GM21390 (cell line): Measurements from ENCODE around the gene ADGRB3.

Experiments
- ATAC-seq: cut with Tn5 transposase; IDR thresholded peaks from one replicate; pipeline ENCODE4 v1.9.1; 2021; ENCODE audit not compliant: unreplicated experiment

Gene ADGRB3

DNA sequence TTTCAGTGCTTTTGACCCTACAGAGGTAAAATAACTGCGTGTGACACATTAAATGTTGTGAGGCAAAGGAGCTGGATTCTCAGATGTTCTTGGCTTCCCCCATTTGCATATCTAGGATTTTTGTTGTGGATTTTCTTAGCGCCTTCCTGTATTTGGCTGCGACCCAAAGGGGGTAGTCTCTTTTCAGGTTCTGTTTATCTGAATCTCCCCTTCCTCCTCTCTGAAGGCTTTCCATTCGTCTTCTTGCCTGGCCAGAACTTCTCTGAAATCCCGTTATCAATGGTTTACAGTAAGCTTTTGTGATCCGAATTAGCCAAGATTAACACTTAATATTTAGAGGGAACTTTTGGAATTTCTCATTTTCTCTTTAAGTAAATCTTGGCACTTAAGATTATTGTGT, 60.8 kb downstream of the ADGRB3 start:
- ATAC-seq, result no peak

DNA sequence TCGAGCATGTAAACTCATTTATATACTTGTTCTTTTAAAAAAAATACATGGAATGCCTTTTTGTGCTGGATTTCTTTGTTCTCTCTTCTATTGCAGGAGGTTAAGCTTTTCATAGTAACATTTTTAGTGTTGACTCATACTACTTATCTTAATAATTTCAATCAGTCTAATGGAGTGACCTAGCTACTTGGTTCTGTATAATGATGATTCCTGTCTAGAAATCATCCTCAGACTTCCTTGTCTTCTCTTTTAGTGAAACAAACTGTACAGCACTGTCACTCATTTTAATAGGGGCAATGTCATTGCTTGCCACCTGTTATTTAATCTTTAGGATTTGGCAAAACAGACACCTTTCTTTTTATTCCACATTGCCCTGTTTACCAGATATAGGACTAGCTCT, 62.3 kb downstream of the ADGRB3 start:
- ATAC-seq, result no peak

DNA sequence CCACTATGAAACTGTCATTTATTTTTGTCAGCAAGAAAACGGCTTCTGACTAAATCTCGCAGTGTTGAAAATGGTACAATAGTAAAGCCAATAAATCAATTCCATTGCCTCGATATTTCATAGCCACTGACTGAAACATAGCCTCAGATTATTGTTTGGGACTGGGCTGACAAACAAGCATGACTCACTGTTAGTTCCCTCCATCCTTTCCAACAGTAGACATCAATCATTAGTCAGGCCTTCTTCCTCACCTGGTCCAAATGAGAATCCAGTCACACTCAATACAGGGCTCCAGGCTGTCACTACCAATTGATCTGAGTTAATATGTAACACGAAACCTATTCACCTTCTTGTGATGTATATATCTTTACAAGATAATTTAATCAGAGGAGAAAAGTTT, 66.1 kb downstream of the ADGRB3 start:
- no peak for ATAC-seq

DNA sequence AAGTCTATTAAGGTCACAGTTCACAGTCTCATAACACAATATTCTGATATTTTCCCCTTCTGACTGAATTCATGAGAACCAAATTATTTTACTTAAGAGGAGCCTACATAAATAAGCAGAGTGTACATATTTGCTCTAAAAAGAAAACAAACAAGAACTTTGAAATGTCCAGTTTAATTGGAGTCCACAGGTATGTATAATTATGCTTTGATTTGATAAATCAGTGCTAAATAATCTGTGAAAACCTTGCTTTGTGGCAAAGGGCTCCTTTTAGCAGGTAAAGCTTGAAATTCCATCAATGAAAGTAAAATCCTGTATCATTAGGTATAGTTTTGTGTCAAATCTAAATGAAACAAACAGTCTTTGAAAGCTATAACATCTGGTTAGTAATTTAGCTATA, 69.4 kb downstream of the ADGRB3 start:
- ATAC-seq, result no peak

DNA sequence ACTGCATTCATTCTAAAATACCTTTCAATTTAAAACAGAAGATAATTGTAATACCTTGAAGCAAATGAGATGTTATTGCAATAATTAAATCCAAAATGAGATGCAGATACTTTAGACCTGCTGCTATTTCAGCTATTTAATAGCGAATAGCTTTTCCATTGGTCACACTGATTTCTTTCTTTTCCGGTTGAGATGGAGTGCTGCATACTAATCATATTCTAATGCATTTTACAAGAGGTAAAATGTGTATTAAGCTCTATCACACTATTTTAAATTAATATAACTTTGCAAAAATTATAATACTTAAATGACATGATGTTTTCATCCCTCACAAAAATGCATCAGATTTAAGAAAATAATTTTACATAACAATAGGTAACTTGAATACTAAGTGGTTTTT, 74.0 kb downstream of the ADGRB3 start:
- no peak for ATAC-seq

DNA sequence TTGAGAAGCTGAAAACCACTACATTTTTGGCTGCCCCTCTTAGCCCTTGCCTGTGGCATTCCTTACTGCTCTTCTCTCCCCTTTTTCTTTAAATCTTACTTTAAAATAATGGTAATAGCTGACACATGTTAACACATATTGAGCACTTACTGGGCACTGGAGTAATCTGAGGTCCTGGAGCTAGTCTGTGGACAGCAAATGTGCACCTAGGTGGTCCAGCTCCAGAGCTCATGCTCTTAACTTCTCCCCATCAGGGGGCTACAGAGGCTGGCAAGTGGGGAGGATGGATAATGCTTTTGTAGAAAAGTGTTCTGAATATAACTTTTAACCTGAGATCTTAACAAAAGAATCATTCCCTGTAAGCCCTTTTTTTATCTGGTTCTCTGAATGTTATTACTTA, 74.8 kb downstream of the ADGRB3 start:
- no peak for ATAC-seq

DNA sequence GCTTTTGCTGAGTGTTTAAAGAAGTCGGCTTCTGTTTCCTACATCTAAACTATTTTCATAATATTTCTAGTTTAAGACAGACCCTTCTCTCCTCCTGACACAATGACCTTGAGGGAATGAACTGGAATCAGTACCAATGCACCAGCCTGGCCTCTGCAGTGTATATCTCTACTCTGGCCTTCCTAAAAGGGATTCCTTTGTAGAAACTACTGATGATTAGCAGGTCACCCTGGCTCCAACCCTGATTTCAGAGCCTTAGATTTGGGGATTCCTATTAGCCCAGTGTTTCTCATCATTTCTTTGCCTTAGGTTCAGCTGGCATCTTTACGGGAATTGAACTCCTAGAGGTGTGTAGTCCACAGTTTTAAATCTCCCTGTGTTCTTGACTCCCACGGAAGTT, 75.4 kb downstream of the ADGRB3 start:
- ATAC-seq, result no peak

DNA sequence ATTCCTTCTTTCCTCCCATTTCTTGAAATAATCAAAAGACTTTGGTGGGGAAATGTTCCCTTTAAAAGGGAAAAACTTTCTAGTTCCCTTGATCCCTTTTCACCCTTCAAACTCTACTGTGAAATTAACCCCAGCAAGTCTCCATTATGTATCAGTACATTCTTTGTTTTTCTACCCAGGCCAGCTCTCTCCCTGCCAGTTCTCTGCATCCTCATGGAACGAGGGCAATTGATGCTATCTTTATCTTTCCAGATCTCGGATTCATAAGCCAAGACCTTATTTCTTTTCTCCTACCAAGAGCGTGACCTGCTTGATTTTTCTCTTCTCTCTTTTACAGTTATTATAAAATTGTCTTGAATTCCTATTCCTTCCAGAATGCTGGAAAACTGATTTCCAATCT, 75.8 kb downstream of the ADGRB3 start:
- ATAC-seq, result no peak

DNA sequence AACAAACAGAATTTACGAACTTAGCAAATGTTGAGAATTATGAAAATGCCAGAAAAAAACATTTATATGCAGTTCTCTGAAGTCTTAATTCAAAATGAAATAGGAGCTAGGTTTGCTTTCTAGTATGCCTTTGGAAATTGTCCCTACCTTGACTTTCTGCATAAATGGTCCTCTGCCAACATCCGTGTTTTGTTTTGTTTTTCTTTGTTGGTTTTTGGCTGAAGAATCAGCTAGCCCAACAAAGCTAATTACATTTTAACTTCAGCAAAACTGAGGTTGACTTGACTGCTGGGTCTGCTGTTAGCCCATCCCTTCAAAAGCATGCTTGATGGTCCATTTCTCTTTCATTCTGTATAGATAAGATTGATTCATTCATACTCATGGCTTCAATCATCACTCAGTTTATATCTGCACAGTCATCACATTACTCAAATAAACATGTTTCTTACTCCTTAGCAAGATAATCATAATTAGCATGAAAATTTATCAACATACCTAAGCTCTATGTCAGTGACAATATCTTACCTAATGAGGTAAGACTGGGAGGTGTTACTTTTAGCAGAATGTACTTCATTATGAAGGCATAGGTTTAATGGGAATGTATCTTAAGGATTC, 76.4 kb downstream of the ADGRB3 start:
- ATAC-seq, result no peak

DNA sequence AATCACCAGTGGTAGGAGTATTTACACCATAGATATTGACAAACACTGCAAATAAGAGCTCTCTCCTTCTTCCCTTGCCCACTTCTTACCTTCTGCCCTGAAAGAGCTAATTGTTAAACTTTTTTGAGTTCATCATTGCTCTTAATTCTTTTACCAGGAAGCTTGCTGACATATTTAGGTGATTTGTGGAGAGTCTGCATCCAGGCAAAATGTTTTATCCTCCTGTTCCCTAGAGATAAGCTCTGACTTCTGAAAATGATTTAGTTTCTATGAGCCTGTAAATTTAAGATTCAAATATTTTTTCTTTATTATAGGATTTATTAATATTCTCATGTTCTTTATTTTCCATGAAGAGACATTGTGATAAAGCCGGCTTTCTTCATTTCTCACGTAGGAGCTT, 81.5 kb downstream of the ADGRB3 start:
- no peak for ATAC-seq

DNA sequence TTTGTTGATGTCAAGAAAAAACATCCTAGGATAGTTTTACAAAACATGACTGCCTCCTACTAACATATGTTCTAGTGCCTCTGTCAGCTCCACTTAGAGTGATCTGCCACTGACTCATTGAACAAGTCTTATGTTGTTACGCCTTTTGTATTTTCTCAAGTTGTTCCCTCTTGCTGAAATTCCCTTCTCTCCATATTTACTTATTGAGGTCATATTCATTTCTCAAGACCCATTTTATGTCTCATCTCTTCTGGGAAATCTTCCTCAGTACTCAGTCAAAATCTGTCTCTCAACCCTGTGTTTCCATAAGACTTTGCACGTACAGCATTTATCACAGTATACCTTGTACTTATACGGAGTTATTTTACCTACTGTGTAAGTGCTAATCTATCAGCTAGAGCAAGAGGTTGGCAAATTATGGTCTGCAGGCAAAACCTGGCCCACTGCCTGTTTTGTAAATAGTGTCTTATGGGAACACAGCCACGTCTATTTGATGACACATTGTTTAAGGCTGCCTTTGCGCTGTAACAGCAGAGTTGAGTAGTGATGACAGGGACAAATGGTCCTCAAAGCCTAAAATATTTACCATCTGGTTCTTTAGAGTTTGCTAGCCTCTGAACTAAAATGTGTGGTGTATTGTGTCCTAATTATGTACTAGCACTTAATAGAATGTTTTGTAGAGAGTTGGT, 83.4 kb downstream of the ADGRB3 start:
- no peak for ATAC-seq

DNA sequence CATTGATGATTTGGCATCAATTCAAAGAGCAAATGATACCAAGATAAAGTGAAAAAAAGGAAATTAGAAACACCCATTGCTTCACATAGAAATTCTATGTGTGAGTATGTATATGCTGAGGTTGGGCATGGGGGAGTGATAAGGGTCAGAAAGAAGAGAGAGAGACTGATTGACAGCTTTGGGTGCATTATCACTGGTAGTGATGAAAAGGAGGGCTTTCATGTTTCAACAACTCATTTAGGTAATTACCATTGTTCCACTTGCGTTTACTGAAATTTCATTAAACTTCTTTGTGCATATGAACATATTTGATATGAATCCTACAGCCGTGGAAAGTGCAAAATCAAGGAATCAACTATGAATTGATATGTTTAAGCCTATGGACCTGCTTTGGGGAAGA, 84.7 kb downstream of the ADGRB3 start:
- ATAC-seq, result no peak

DNA sequence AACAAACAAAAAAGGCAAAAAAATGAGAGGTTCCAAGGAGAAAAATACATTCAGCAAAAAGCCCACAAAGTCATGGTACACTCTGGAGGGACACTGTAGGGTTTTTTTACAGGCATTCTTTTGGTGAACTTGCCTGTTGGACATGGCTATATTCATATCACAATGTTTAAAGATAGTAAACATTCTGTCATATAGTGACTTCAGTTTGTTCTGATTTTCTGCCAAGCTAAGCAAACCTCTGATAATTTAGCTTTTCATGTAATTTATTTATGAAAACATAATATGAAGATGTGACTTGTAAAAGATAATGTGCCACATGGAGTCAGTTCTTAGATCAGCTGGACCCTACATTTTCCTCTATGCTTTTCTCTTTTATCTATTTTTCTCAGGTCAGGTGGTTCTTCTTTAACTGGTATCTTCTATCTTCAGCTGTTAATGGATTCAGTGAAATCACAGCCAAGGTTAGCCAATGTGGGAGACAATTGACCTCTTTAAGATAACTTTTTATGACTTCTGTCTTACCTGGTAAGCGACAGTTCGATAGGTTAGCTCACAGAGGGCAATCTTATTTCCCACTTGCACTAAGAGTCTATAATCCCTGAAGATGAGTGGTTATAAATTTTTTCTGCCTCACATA, 87.9 kb downstream of the ADGRB3 start:
- no peak for ATAC-seq

DNA sequence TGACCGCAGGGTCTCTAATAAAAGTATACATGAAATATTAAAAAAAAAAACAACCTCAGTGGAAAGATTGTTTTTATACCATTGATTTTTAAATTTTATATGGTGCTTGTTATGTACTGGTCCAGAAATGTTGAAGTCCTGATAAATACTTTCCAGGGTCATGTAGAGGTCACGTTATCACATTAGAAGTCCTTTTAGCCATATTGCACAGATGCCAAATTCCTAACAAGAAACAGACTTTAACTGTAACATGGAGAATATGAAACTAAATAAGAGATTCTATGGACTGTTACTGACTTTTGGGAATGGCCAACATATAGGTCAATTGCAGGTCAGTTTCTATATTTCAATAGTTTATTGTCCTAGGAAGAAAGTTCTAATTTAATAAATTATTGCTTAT, 89.0 kb downstream of the ADGRB3 start:
- no peak for ATAC-seq

DNA sequence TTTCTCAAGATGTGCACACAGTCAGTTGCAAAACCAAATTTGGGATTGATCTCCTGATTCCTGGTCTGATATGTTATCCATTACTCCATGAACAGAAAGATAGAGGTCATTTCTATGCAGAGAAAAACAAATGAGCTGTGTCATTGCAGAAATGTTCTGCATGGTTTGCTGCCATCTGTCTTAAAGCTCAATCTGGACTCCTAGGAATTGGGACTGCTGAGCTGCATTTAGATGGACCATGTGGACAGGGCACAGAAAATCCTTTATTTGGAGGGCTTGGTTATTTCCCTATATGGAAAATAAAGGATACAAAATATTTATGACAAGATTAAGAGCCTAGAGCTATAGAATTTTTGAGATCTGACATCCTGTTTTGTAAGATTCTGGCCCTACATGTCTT, 91.3 kb downstream of the ADGRB3 start:
- ATAC-seq, result no peak

DNA sequence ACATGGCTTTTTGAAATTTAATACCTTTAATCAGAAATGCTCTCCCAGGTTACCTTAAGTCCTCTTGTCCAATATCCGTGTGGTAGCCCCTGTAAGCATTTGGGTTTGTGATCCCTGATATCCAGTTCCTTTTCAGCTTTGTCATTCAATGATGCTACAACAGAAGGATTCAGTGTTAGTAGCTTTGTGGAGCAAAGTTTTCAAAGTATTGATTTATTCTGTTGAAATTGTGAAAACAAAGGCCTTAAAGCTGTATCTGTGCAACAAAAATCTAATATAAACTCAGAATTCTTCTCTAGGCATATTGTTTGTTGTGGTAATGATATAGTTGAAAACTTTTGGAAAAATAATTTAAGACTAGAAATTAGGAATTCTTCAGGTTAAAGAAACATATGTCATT, 91.9 kb downstream of the ADGRB3 start:
- no peak for ATAC-seq

DNA sequence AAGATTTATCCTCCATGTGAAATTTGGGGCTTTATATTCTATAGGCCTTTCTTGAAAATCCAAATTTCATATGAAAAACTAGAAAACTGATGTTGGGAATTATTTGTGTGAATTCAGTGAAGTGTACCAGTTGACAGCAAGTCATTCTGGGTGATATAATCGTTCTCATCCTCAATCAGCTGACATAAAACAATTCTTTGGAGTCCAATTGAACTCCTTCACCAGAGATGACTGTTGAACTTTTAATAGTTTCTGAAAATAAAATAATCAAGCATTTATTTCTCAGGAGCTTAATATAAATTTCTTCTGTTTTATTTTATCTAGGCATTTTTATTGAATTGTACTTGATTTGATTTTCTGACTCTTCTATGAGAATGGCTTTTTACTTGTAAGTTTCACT, 92.6 kb downstream of the ADGRB3 start:
- ATAC-seq, result no peak

DNA sequence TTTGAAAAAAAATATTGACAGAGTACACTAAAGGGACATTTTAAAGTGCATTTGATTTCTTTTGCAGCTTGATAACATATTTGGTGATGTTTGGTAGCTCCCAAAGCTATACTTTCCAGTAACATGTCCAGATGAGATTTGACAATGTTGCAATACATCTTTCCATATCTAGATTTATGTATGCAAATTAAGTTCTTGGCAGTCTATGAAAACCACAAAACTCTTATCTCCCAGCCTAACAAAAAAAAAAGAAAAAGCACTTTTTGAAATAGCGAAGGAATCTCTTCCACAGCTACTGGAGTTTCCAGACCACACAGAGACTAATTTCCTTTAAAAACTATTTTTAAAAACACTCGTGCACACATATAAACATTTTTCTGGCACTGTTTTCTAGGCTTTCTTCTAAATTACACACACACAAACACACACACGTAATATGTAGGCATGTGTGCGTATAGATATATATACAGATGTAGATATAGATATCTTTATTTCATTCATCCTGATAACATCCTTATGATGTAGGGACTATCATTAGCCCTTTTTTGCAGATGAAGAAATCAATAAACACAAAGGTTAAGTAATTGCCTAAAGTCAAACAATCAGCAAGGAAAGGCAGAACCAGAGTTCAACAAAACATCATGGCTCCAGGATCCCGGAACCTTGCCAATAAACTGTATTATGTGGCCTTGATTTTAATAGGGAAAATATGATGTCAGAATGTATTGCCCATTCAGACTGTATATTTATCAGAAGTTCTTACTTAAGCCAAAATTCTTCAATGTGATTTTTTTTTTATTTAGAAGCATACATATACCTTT, 93.3 kb downstream of the ADGRB3 start:
- no peak for ATAC-seq

DNA sequence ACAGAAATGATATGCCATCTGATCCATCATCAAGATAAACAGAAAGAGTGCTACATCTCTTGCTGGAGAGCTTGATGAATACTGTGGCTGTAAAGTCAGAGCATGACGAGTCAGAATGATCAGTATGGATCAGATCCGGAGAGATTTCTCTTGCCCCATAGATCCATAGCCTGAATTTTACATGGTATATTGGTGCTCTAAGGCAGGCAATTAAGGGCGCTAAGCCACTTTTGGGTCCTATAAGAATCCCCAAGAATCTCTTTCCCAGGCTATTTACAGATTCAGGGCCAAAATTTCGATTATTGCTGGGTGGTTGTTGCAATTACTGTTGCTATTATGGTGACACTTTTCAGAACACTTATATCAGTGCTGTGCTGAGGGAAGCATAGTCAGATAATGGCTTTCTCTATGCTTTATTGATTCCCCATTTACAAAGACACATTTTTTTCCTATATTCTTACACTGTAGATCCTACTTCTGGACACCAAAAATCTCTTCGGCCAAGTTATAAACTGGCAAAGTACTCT, 94.4 kb downstream of the ADGRB3 start:
- ATAC-seq, result no peak

DNA sequence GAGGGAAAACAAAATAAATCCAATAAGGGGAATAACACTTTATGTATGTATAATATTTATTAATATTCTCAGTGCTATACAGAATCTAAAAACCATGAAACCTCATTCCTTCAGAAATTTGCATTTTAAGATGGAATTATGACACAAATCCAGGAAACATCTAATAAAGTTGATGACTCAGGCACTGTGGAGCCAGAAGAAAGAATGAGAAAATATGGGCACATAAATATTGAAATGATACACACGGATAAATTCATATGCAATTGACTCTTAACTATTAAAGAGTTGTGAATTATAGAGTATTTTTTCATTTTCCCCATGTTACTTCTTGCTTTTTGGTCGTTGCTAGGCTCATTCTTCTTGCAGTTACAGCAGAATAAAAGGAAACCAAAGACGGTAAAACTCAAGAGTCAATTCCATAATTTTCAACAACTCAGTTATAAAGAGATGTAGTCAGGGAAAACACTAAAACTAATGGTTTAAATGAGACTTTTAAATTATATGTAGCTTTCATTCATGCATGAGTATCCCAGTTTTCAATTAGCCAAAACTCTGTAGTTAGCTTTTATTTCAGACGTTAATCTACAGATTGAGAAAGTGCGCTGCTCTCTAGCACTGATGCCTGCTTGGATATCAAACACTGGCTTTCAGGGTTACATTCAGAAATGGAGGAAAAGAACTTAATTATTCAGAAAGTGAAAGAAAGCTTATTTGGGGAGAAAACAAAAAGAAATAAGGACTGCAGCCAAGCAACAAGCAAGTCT, 95.4 kb downstream of the ADGRB3 start:
- no peak for ATAC-seq

DNA sequence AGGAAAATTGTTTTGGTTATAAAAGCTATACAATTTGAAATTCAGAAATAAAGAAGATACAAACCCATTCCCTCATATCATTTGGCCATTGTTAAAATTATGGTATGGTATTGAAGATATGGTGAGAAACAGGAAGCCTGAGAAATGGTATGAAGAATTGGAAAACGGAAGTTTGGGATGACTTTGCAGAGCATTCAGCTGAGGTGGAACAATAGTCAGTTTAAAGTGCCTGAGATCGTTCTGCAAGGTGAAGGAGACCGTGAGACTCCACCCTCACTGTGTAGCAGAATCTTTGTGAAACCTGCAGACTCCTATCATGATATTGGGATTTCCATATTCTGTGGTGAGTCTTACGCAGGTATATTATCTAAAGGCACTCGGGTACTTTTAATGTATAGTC, 97.3 kb downstream of the ADGRB3 start:
- no peak for ATAC-seq
